ENCODE data around the gene TGM2.

Gene TGM2

DNA sequence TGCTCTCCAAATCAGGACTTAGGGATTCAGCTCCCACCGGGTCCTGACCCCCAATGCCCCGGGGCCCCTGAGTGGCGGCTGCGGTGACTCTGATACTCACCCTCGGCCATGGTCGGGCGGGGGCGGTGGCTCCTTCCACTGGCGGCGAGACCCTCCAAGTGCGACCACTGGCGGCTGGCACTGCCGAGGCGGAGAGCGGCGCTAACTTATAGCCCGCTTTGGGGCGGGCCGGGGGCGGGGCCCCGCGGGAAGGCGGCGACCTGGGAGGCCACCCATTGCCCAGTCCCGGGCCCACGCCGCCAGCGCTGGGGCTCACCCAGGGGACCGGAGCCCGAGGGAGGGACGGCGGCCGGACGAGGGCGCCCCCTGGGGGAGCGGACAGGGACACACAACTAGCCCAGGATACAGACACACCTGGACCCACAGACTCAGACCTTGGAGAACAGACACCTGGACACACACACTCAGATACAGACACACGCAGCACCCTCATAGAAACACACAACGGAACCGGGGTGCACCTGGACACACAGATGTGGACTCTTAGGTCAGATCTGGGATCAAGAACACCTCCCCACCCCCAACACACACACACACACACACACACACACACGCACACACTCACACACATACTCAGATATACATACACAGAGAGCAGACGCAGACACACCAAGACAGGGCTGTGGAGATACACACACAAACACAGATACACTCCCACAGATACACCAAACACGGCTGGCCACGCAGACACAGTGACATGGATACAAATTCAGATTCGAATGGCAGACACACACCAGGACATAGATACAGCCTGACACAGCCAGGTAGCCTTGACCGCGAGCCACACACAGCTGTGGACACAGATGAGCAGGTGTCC is at the start of gene TGM2:
TGM2 (minus strand) TSS at position 182 of the 877 bp plus-strand sequence; CDS start at position 110, 72 bp downstream.
- DNase-seq = peak; percentile 59

- no peak for DNase-seq
These were observed 49.5 kb upstream of the TGM2 start for GRCh38 chr20:38214256-38215193.

DNA sequence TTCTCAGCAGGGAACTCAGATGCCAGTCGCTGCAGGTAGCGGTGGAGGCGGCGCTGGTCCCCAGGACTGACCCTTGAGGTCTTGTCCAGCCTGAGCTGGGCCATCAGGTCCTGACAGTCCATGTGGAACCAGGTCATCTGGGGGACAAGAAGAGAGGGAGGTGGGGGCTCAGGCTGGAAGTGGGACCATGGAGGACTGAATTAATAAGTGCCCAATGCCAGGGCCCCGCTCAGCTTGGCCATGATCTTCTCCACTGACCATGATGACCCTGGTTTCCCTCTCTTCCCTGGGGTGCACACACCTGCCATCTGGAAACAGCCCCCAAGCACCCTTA is 48.5 kb upstream of the TGM2 start:
- no peak for DNase-seq

GRCh38 chr20:38212806-38213606 is 47.9 kb upstream of the TGM2 start:
- DNase-seq = no peak

- no peak for DNase-seq
These were observed 46.4 kb upstream of the TGM2 start for GRCh38 chr20:38211200-38212097.

DNA sequence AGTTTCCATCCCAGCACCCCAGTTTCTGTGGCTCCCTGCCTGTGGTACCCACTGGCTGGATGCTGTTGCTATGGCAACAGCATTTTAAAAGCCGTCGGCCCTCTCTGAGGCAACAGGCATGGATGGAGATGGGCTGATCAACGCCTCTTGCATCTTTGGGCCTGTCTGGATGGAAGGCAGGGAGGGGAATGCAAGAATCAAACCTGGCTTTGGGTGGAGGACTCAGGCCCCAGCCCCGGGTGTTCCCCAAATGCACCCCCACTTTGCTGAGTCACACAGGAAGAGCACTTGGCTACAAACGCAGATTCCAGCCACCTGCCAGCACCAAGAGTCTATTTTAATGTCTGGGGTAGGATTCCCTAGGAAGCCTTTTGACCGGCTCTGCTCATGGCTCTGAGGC is 45.7 kb upstream of the TGM2 start:
- no peak for DNase-seq

- no peak for DNase-seq
These were observed 44.8 kb upstream of the TGM2 start for GRCh38 chr20:38209736-38210405.

DNA sequence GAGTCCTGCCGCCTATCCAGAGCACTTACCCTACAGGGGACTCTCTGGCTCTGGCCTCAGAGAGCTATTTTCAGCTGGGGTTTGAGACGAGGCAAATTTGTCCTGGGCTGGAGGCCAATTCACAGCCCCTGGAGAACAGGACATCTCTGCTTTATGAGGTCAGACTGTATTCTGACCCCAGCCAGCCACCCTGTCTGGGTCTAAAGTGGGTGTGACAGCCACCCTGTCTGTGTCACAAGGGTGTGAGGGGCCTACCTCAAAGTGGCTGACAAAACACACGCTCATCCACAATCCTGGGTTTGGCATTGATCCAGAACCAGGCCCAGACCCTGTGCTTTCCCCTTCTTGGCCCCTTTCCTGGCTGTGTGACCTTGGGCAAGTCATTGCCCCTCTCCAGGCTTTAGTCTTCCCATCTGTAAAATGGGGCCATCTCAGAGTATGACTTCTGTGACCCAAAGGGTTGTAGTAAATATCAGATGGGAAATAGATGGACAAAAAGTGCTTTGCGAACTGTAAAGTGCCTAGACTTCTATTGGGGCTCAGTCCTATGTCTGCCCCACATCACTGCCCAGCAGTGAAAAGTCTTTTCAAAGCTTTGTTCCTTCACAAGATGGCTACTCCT is 44.1 kb upstream of the TGM2 start:
- DNase-seq = no peak

GRCh38 chr20:38208523-38208922 is 43.5 kb upstream of the TGM2 start:
- no peak for DNase-seq

DNA sequence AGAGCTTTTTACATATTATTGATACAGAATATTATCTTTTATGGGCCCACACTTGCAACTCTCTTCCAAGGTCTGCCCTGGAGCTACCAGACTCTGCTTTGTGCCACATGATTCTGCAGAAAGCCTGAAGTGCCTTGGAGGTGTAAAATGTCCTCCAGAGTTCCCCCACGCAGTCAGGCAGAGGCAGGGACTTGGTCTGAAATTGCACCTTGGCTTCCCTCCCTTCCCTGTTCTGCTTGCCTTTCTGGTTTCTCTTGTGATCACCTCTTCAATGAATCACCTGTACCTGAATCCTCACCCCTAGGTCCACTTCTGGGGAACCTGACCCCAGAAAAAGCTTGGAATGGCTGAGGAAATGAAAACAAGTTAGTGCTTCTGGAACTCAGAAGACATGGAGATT is 43.0 kb upstream of the TGM2 start:
- DNase-seq = no peak

DNA sequence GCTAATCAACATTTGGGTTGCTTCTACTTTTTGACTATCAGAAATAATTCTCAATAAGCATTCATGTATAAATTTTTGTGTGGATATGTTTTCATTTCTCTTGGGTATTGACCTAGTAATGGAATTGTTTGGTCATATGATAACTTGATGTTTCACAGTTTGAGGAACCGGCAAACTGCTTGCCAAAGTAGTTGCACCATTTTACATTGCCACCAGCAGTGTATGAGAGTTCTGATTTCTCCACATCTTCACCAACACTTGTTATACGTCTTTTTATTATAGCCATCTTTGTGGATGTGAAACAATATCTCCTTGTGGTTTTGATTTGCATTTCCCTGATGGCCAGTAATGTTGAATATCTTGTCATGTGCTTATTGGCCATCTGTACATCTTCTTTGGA is 42.6 kb upstream of the TGM2 start:
- no peak for DNase-seq

DNA sequence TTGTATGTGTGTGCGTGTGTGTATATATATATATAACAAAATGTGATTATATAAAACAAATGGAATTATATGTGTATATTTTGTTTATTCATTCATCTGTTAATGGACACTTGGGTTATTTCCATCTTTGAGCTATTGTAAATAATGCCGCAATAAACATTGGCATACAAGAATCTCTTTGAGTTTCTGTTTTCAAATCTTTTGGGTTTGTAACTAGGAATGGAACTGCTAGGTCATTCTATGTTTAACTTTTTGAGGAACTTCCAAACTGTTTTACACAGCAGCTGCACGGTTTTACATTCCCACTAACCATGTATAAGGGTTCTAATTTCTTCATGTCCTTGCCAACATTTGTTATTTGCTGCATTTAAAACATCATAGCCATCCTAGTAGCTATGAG is 39.9 kb upstream of the TGM2 start:
- no peak for DNase-seq

GRCh38 chr20:38203981-38204357 is 38.9 kb upstream of the TGM2 start:
- DNase-seq = no peak

- no peak for DNase-seq
These were observed 38.4 kb upstream of the TGM2 start for GRCh38 chr20:38203337-38203980.

DNA sequence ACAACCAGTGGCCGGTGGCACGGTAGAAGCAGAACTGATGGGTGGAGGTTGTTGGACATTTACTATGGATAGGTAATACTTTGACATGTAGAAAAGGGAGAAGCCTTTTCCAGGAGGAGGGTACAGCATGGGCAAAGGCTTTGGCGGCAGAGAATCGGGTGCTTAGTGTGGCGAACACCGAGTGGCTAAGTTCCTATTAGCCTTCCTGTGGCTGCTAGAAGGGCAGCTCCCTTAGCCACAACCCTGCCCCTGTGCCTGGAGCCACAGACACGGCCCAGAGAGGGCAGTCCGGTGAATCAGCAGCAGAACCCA is 37.9 kb upstream of the TGM2 start:
- no peak for DNase-seq

GRCh38 chr20:38202153-38202981 is 37.3 kb upstream of the TGM2 start:
- no peak for DNase-seq

GRCh38 chr20:38201356-38201755 is 36.3 kb upstream of the TGM2 start:
- no peak for DNase-seq

- no peak for DNase-seq
These were observed 35.6 kb upstream of the TGM2 start for GRCh38 chr20:38200646-38201045.

- DNase-seq = no peak
These were observed 34.7 kb upstream of the TGM2 start for GRCh38 chr20:38199501-38200390.

Data from activated CD4-positive, CD25-positive, alpha-beta regulatory T cell treated with anti-CD3 and anti-CD28 coated beads, Interleukin-2, amount 50 U/mL, for 72 hours (primary cell).